VCaP (cell line): Measurements from ENCODE around the gene RGS17.

Source experiments
- H3K27ac ChIP-seq: fragments of 450-650 bp; 2 replicates; pipeline ENCODE4 v1.5.1; 2017
- CTCF ChIP-seq: fragments of 450-650 bp; conservative IDR thresholded peaks from 2 replicates; pipeline ENCODE4 v1.5.1; 2017; ENCODE audit warnings: mild to moderate bottlenecking, moderate library complexity

The RGS17 gene

GRCh38 chr6:153081914-153082313 is 49.2 kb downstream of the RGS17 start:
- TF ChIP-seq CTCF: no peak

DNA sequence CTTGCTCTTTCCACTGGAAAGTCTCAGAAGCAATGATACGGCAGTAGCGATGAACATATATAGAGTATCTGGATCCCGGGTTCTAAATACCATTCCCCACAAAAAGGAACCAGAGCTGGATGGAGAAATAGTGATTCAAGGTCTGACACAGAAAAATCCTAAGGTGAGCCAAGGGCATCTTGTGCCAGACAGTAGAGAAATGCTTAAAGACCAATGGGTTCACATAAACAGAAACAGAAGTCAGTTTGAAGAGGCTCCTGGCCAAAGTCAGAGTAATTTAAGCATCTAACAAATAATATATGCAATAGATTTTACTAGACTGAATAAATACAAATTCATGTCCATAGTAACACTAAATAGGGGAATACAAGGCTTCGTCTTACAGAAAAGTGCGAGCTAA is 54.7 kb downstream of the RGS17 start:
- TF ChIP-seq CTCF: no peak
- no peak overlapping the region for H3K27ac ChIP-seq

More at GRCh38 chr6:153081914-153082313, 49.2 kb downstream of the RGS17 start:
- H3K27ac ChIP-seq: no peak overlapping the region

DNA sequence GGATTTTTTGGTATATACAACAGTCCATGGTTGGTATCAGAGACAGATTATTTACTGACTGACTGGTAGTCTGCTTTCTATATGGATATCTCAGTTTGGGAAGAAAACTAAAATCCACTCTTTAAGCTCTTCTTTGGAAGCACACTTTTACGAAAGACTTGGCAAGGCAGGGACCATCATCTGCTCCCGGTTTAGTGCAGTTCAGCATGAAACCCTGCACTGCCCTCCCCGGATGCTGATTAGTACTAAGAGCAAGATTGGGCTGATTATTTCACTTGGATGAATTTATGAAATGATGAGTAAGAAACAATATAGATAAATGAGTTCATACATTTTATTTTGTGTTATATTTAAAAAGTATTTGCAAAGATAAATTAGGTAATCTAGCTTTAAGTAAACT is 56.3 kb downstream of the RGS17 start:
- TF ChIP-seq CTCF: no peak
- H3K27ac ChIP-seq: no peak overlapping the region

- TF ChIP-seq CTCF: no peak
- no peak overlapping the region for H3K27ac ChIP-seq
Measured at GRCh38 chr6:153073841-153074240, 57.2 kb downstream of the RGS17 start.

- no peak overlapping the region for H3K27ac ChIP-seq
- no peak for TF ChIP-seq CTCF
Measured at GRCh38 chr6:153070756-153071155, 60.3 kb downstream of the RGS17 start.

DNA sequence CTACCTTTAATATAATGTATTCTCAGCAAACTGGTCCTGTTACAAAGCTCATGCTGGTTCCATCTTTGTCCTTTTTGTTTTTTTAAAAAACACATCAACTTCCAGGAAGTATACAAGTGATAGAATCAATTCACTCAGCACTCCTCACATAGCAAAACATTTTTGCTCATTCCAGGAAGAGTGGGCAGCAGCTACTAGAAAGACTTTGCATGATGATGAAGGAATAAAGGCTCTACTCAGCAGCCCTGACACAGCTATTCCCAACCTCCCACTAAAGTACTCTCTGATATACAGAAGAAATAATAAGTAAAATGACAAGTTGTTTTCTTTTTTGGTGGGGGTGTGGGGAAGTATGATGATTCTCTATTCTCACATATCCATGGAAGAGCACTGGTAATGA is 61.2 kb downstream of the RGS17 start:
- no peak for TF ChIP-seq CTCF
- H3K27ac ChIP-seq: no peak overlapping the region

DNA sequence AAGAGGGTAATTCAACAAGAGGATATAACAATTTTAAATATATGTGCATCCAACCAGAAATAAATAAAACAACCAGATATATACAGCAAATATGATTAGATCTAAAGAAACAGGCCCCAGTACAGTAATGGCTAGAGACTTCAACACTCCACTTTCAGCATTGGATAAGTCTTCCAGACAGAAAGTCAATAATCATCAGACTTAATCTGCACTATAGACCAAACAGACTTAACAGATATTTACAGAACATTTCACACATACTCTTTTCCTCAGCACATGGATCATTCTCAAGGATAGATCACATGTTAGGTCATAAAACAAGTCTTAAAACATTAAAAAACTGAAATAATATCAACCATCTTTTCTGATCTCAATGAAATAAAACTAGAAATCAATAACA is 65.9 kb downstream of the RGS17 start:
- no peak for TF ChIP-seq CTCF
- no peak overlapping the region for H3K27ac ChIP-seq

DNA sequence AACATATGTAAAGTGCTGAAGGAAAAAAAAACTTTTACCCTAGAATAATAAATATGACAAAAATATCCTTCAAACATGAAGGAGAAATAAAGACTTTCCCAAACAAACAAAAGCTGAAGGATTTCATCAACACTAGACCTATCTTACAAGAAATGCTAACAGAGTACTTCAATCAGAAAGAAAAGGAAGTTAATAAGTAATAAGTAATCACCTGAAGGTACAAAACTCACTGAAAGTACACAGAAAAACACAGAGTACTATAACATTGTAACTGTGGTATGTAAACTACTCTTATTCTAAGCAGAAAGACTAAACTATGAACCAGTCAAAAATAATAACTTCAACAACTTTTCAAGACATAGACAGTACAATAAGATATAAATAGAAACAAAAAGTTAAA is 67.1 kb downstream of the RGS17 start:
- no peak overlapping the region for H3K27ac ChIP-seq
- no peak for TF ChIP-seq CTCF
